Liver (tissue), 9 donors: ENCODE data around the gene DGKD. TPM values are rescaled to one million over a fixed set of nuclear protein-coding genes. Genes with fewer than 3 reads are reported as not detected.

Experiments
- DNase-seq: peaks from one replicate; pipeline ENCODE4 v3.0.0-alpha.2; 2017; ENCODE audit warnings: low spot score
- H3K27ac ChIP-seq, 2 donors: one replicate each; pipeline ENCODE4 v1.7.0; 2013; ENCODE audit warnings: inconsistent platforms in 2 of 2, low read length in 2 of 2, control low read depth in 1 of 2, low read depth in 1 of 2, mild to moderate bottlenecking in 1 of 2
- H3K27me3 ChIP-seq, 4 donors: one replicate each; pipeline versions ENCODE4 v1.6.1 to v1.7.0; 2013; ENCODE audit warnings: low read length in 3 of 4, inconsistent platforms in 1 of 4, mild to moderate bottlenecking in 1 of 4, moderate library complexity in 1 of 4; ENCODE audit not compliant: control insufficient read depth in 4 of 4, insufficient read depth in 4 of 4
- H3K36me3 ChIP-seq, 4 donors: one replicate each; pipeline versions ENCODE4 v1.6.1 to v1.7.0; 2013; ENCODE audit warnings: low read length in 3 of 4, mild to moderate bottlenecking in 3 of 4, low read depth in 1 of 4, moderate library complexity in 1 of 4; ENCODE audit not compliant: control insufficient read depth in 4 of 4, insufficient read depth in 3 of 4
- H3K4me1 ChIP-seq, 4 donors: one replicate each; pipeline versions ENCODE4 v1.6.1 to v1.7.0; 2013; ENCODE audit warnings: low read length in 3 of 4, mild to moderate bottlenecking in 3 of 4, moderate library complexity in 1 of 4; ENCODE audit not compliant: control insufficient read depth in 4 of 4, insufficient read depth in 4 of 4
- H3K4me3 ChIP-seq, 3 donors: one replicate each; pipeline versions ENCODE4 v1.6.1 to v1.7.0; 2013; ENCODE audit warnings: low read length in 3 of 3, control low read depth in 1 of 3, low read depth in 1 of 3, mild to moderate bottlenecking in 1 of 3
- H3K9ac ChIP-seq, 2 donors: one replicate each; pipeline ENCODE4 v1.7.0; 2013; ENCODE audit warnings: low read length in 2 of 2, mild to moderate bottlenecking in 2 of 2, moderate library complexity in 2 of 2, control low read depth in 1 of 2, low read depth in 1 of 2
- H3K9me3 ChIP-seq, 4 donors: one replicate each; pipeline versions ENCODE4 v1.6.1 to v1.7.0; 2013; ENCODE audit warnings: low read length in 3 of 4; ENCODE audit not compliant: control insufficient read depth in 4 of 4
- CTCF ChIP-seq: fragments of 150-350 bp; IDR thresholded peaks from 2 replicates; pipeline ENCODE4 v1.5.1; 2017; ENCODE audit warnings: improper control_type of control experiment, low read depth, low read length; ENCODE audit not compliant: missing input control
- EGR1 ChIP-seq, 2 donors: IDR thresholded peaks; 2 replicates each; pipeline ENCODE4 v1.6.1; 2016 to 2018; ENCODE audit warnings: antibody characterized with exemption in 2 of 2, low read depth in 2 of 2
- FOXA1 ChIP-seq: IDR thresholded peaks from 2 replicates; pipeline ENCODE4 v1.6.1; 2016; ENCODE audit warnings: antibody characterized with exemption
- FOXA2 ChIP-seq: IDR thresholded peaks from 2 replicates; pipeline ENCODE4 v1.6.1; 2016; ENCODE audit warnings: antibody characterized with exemption
- GABPA ChIP-seq, 2 donors: IDR thresholded peaks in 1 of 2; conservative IDR thresholded peaks in 1 of 2; 2 replicates each; pipeline ENCODE4 v1.6.1; 2016; ENCODE audit warnings: antibody characterized with exemption in 2 of 2, mild to moderate bottlenecking in 1 of 2, moderate library complexity in 1 of 2
- HNF4A ChIP-seq, 2 donors: conservative IDR thresholded peaks; 2 replicates each; pipeline ENCODE4 v1.6.1; 2016; ENCODE audit warnings: antibody characterized with exemption in 2 of 2, mild to moderate bottlenecking in 2 of 2
- HNF4G ChIP-seq: IDR thresholded peaks from 2 replicates; pipeline ENCODE4 v1.6.1; 2016; ENCODE audit warnings: antibody characterized with exemption
- JUND ChIP-seq, 2 donors: IDR thresholded peaks; 2 replicates each; pipeline ENCODE4 v1.6.1; 2016; ENCODE audit warnings: antibody characterized with exemption in 2 of 2
- MAX ChIP-seq: IDR thresholded peaks from 2 replicates; pipeline ENCODE4 v1.6.1; 2016; ENCODE audit warnings: antibody characterized with exemption
- NR2F2 ChIP-seq: IDR thresholded peaks from 2 replicates; pipeline ENCODE4 v1.6.1; 2016; ENCODE audit warnings: antibody characterized with exemption
- RAD21 ChIP-seq, 2 donors: IDR thresholded peaks; 2 replicates each; pipeline ENCODE4 v1.6.1; 2016; ENCODE audit warnings: antibody characterized with exemption in 2 of 2, mild to moderate bottlenecking in 2 of 2
- RXRA ChIP-seq, 2 donors: IDR thresholded peaks; 2 replicates each; pipeline ENCODE4 v1.6.1; 2017 to 2018; ENCODE audit warnings: antibody characterized with exemption in 2 of 2, mild to moderate bottlenecking in 1 of 2
- SP1 ChIP-seq: IDR thresholded peaks from 2 replicates; pipeline ENCODE4 v1.6.1; 2018; ENCODE audit warnings: antibody characterized with exemption, mild to moderate bottlenecking
- TAF1 ChIP-seq: conservative IDR thresholded peaks from 2 replicates; pipeline ENCODE4 v1.6.1; 2016; ENCODE audit warnings: antibody characterized with exemption, mild to moderate bottlenecking
- YY1 ChIP-seq: IDR thresholded peaks from 2 replicates; pipeline ENCODE4 v1.6.1; 2016; ENCODE audit warnings: antibody characterized with exemption, mild to moderate bottlenecking
- WGBS: extraction: QIAGEN DNeasy Blood & Tissue Kit; methylation state at CpG from one replicate; pipeline ENCODE4 v1.1.7; 2013; 5-methylcytosine and 5-hydroxymethylcytosine counted together
- polyA plus RNA-seq, 2 donors: library from polyadenylated mRNA; stranded (reverse) in 1 of 2; unstranded in 1 of 2; fragments of 200-250 nt in 1 of 2; fragments of >200 nt in 1 of 2; fragmentation: Nextera tagmentation in 1 of 2; extraction: Ambion mirVana in 1 of 2; gene quantifications; one replicate each; pipeline versions ENCODE4 v1.2.1 to v1.2.3, GENCODE V29; 2013 to 2015
- total RNA-seq, 2 donors: library from RNA; depleted of rRNA; stranded (reverse); fragments of >200 nt; gene quantifications; one replicate each; pipeline ENCODE4 v1.2.3, GENCODE V29; 2014
- TF ChIP-seq, protein P1 (sequence below): IDR thresholded peaks from 2 replicates; pipeline ENCODE4 v1.6.1; 2016; ENCODE audit warnings: antibody characterized with exemption
- TF ChIP-seq, protein P2 (sequence below): IDR thresholded peaks from 2 replicates; pipeline ENCODE4 v1.6.1; 2016; ENCODE audit warnings: antibody characterized with exemption
- TF ChIP-seq, protein P3 (sequence below): IDR thresholded peaks from 2 replicates; pipeline ENCODE4 v1.6.1; 2016; ENCODE audit warnings: antibody characterized with exemption, mild to moderate bottlenecking
- donor health status: healthy.
- donor health status: healthy.
- donor health status: healthy.
- donor health status: healthy.
- donor health status: healthy.

The DGKD gene
- total and polyA plus RNA-seq, 4 donors, result 4.8 to 16.4 (median 8.2) TPM

GRCh38 chr2:233384015-233384414 lies 29.7 kb downstream of the DGKD start:
- DNase-seq, result no peak
- Histone ChIP-seq H3K9ac (no peak overlapping the region), H3K27me3 (no peaks in the 10 kb centered on the region), H3K4me1 (peaks cover 0 to 39% (median 29%) of the 10 kb centered on the region in 4 donors), H3K9me3 (no peaks in the 10 kb centered on the region), H3K4me3 (no peak overlapping the region), H3K36me3 (no peaks in the 10 kb centered on the region), H3K27ac (no peak overlapping the region)
- TF ChIP-seq HNF4G (no peak), RAD21 (IDR thresholded peaks at IDR 0.05) (peak in 1 of 2 donors; percentile 10)
- 89% methylated on average over 10 of the region's 10 CpGs for WGBS

- no peak overlapping the region for H3K9ac ChIP-seq
- no peak overlapping the region for H3K4me3 ChIP-seq
- H3K9me3 ChIP-seq, result no peaks in the 10 kb centered on the region
- H3K27me3 ChIP-seq, result no peaks in the 10 kb centered on the region
- 87% methylated on average over 12 of the region's 12 CpGs for WGBS
- H3K27ac ChIP-seq, result no peak overlapping the region
- TF ChIP-seq CTCF (no peak), MAX (no peak), HNF4G (no peak), RAD21 (IDR thresholded peaks at IDR 0.05) (no peak), EGR1 (IDR thresholded peaks at IDR 0.05; ENCODE audit: low read depth in 2 of 2) (no peak), FOXA2 (no peak), NR2F2 (no peak), TAF1 (no peak), FOXA1 (no peak), SP1 (no peak), RXRA (IDR thresholded peaks at IDR 0.05) (no peak), GABPA (IDR thresholded peaks at IDR 0.05 in 1 of 2, conservative IDR thresholded peaks at IDR 0.05 in 1 of 2) (no peak), JUND (IDR thresholded peaks at IDR 0.05) (no peak), YY1 (no peak), HNF4A (conservative IDR thresholded peaks at IDR 0.05) (no peak)
- TF ChIP-seq, protein P1, sequence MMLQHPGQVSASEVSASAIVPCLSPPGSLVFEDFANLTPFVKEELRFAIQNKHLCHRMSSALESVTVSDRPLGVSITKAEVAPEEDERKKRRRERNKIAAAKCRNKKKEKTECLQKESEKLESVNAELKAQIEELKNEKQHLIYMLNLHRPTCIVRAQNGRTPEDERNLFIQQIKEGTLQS, result no peak
- TF ChIP-seq, protein P2, sequence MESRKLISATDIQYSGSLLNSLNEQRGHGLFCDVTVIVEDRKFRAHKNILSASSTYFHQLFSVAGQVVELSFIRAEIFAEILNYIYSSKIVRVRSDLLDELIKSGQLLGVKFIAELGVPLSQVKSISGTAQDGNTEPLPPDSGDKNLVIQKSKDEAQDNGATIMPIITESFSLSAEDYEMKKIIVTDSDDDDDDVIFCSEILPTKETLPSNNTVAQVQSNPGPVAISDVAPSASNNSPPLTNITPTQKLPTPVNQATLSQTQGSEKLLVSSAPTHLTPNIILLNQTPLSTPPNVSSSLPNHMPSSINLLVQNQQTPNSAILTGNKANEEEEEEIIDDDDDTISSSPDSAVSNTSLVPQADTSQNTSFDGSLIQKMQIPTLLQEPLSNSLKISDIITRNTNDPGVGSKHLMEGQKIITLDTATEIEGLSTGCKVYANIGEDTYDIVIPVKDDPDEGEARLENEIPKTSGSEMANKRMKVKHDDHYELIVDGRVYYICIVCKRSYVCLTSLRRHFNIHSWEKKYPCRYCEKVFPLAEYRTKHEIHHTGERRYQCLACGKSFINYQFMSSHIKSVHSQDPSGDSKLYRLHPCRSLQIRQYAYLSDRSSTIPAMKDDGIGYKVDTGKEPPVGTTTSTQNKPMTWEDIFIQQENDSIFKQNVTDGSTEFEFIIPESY, result no peak
- TF ChIP-seq, protein P3, sequence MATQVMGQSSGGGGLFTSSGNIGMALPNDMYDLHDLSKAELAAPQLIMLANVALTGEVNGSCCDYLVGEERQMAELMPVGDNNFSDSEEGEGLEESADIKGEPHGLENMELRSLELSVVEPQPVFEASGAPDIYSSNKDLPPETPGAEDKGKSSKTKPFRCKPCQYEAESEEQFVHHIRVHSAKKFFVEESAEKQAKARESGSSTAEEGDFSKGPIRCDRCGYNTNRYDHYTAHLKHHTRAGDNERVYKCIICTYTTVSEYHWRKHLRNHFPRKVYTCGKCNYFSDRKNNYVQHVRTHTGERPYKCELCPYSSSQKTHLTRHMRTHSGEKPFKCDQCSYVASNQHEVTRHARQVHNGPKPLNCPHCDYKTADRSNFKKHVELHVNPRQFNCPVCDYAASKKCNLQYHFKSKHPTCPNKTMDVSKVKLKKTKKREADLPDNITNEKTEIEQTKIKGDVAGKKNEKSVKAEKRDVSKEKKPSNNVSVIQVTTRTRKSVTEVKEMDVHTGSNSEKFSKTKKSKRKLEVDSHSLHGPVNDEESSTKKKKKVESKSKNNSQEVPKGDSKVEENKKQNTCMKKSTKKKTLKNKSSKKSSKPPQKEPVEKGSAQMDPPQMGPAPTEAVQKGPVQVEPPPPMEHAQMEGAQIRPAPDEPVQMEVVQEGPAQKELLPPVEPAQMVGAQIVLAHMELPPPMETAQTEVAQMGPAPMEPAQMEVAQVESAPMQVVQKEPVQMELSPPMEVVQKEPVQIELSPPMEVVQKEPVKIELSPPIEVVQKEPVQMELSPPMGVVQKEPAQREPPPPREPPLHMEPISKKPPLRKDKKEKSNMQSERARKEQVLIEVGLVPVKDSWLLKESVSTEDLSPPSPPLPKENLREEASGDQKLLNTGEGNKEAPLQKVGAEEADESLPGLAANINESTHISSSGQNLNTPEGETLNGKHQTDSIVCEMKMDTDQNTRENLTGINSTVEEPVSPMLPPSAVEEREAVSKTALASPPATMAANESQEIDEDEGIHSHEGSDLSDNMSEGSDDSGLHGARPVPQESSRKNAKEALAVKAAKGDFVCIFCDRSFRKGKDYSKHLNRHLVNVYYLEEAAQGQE, result no peak
- H3K36me3 ChIP-seq, result no peaks in the 10 kb centered on the region
- peaks cover 0 to 42% (median 29%) of the 10 kb centered on the region in 4 donors for H3K4me1 ChIP-seq
- DNase-seq, result no peak
Measured at GRCh38 chr2:233384811-233385488, 30.7 kb downstream of the DGKD start.
